ENCODE measurements around the gene STAT3.
A peak's percentile ranks its signal among the peaks of the same experiment; 100 is the strongest.

Gene STAT3

DNA sequence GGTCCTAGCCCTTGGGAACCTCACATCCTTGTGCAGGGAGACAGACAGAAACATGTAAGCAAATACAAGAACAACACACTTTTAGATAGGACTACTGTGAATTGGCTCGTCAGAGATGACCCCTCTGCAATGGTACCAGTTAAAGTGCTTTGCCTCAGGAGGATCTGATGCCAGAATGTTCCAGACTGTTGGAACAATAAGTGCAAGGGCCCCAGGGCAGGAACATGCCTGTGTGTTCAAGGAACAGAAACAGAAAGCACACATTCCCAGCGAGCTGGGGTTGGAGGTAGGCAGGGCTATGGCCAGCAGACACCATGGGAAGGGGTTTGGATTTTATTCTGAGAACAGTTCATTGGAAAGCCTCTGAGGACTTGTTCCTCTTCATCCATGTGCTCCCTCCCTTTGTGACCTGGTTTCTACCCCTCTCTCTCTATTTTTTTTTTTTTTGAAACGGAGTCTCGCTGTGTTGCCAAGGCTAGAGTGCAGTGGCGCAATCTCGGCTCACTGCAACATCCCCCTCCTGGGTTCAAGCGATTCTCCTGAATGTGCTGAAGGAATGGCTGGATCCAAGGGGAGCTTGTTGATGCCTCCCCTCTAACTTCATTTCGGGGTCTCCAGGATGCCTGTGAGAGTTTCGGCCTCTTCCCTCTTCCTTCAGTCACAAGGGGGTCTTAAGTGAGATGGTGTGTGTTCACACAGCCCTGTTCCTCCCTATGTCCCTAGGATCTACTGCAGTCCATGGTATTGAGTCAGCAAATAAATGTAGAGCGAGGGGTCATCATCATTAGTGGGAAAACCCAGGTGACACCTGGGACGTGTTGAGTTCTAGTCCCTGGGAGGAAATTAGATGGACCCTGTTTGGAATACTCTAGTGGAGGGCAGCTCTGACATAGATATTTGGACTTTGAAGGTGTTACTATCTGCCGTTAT lies 93.5 kb downstream of the STAT3 start:
- DNase-seq = no peak

- DNase-seq = no peak
These were observed 97.1 kb downstream of the STAT3 start for GRCh38 chr17:42291129-42291528.

GRCh38 chr17:42290577-42290976 lies 97.7 kb downstream of the STAT3 start:
- no peak for DNase-seq

DNA sequence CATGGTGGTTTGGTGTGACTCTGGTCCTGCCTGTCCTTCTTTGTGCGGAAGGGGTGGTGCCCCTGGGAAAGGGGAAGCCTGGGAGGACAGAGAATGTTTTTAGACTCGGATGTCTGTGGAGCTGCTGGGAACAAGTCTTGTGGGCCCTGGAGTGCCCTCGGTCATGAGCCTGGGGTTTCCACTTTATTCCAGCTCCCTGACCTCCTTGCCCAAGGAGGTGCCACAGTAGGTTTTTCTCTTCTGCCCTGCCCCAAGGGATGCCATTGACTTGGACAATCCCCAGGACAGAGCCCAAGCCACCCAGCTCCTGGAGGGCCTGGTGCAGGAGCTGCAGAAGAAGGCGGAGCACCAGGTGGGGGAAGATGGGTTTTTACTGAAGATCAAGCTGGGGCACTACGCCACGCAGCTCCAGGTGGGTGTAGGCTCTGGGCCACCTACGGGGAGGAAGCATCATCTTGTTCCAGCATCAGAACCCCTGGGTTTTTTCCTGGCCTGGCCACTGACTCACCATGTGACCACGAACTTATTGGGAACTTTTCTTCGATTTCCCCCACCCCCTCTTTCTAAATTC lies 98.5 kb downstream of the STAT3 start:
- DNase-seq = no peak

DNA sequence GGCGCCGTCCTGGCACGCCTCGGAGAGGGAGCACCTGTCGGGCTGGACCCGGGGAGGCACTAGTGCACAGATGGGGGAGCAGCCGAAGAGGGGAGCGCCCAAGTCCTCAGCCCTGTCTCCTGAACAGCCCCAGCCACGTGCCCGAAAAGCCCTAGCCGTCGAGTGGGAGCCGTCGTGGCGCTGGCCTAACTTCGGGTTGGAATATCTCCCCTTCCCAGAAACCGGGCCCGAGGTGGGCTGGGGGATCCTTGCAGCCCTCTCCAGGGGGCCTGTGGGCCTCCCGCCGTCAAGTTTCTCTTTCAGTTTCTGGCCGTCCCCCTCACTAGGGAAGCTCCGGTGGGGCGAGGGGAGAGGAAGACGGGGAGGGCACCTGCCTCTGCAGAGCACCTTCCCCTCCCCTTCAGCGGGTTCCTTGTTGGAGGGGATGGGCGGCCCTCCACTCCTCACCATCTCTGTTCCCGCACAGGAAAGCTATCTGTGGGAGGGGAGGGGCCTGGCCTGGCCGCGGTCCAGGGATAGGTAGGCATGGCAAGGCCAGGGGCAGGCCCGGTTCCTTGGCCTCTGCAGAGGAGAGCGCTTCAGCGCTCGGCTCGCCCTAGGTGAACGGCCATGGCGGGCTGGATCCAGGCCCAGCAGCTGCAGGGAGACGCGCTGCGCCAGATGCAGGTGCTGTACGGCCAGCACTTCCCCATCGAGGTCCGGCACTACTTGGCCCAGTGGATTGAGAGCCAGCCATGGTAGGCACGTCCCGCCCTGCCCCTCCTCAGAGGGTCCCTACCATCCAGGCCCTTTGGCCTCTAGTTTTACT lies 99.2 kb downstream of the STAT3 start:
- no peak for DNase-seq

DNA sequence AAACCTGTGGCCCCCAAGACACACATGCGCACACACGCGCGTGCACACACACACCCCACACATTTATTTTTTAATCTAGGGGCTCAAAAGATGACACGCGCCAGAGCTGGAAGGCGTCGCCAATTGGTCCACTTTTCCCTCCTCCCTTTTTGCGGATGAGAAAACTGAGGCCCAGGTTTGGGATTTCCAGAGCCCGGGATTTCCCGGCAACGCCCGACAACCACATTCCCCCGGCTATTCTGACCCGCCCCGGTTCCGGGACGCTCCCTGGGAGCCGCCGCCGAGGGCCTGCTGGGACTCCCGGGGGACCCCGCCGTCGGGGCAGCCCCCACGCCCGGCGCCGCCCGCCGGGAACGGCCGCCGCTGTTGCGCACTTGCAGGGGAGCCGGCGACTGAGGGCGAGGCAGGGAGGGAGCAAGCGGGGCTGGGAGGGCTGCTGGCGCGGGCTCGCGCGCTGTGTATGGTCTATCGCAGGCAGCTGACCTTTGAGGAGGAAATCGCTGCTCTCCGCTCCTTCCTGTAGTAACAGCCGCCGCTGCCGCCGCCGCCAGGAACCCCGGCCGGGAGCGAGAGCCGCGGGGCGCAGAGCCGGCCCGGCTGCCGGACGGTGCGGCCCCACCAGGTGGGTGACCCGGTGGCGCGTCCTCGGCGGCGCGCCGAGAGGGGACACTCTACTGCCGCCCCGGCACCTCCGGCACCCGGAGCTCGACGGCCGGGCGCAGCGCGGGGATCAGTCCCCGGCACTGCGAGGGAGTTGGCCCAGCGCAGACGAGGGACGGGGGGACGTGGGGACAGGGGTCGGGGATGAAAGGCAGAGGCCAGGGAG lies 100.1 kb downstream of the STAT3 start, which contains the start of gene STAT5A:
STAT5A (plus strand) TSS at position 522 of the 826 bp plus-strand sequence. CDS start 914 bp downstream, outside the sequence.
- DNase-seq = peak; percentile 8 to 72 (median 62)

DNA sequence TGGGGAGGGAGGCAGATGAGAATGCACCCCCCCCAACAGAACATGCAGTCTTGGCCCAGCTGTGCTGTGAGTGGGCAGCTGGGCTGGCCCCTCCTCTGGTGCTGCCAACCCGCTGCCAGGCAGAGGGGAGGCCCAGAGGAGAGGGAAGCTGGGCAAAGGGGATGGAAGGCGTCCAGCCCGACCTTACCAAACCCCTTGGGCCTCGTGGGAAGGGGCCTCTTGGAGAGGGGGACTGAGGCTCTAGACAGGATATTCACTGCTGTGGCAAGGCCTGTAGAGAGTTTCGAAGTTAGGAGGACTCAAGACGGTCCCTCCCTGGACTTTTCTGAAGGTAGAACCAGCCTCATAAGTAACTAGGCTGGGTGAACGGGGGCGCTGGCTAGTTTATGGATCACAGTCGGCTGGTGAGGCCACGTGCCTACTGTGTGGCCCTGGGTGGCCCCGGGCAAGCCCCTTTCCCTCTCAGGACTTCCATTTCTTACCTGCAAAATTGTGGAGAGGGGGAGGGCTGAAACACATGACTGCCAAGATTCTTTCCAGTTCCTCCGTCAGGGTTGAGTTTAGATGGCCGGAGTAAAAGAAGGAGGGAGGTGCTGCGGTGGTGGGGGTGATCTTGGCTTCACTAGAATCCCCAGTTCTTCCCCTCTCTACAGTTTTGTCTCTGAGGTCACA lies 100.8 kb downstream of the STAT3 start:
- no peak for DNase-seq

DNA sequence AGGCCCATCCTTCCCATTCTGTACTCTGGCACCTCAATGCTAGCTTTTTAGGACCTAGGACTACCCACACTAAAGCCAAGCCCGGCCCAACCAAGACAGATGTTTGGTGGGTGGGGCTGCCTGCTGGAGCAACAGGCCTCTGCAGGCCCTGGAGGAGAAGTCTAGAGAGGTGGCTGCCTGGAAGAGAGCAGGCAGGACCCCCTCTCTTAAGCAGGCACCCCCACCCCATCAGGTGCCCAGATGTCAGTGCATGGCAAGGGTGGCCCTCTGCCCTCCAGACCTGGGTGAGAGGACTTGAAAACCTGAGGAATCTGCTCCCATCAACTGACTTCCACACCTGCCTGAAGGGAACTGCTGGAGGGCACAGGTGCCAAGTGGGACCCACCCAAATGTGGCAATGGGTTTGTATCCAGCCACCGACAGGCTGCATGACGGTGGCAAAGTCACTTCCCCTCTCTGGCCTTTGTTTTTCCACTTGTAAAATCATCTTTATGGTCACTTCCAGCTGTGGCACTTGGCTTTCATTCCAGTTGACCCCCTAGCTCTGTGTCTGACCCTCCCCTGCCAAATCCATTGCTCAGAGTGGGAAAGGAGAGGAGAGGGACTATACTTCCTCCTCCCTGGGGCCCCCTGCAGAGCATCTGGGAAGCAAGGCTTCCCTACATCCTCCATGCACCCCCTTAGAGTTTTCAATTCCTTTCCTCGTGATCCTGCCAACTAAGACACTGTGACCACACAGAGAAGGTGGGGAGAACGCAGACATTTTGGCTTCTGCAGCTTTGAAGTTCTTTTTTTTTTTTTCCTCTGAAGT lies 101.6 kb downstream of the STAT3 start:
- DNase-seq = no peak

DNA sequence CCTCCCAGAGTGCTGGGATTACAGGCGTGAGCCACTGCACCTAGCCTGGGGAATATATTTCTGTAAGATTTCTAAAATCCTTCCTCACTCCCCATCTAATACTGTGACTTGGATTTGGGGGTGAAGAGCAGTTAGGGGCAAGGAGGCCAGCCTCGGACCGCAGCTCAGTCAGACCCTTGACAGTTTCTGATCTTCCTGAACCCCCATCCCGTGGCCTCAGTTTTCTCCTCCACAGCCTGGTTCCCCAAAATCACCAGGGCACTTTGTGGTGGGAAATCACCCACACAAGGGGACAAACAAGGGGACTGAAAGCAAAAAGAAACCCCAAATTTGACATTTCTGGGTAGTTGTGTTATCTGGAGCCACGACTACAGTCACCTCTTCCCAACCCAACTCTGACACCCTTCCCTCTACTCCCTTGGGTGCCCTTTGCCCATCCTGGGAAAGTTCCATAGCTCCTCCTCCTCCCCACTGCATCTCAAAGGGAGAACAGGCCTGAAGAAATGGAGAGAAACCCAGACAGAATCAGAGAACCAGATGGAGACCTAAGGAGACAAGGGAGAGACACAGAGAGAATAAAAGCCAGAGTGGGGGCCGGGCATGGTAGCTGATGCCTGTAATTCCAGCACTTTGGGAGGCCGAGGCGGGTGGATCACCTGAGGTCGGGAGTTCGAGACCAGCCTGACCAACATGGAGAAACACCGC lies 102.7 kb downstream of the STAT3 start:
- DNase-seq = no peak

GRCh38 chr17:42284566-42284965 lies 103.7 kb downstream of the STAT3 start:
- DNase-seq = no peak

DNA sequence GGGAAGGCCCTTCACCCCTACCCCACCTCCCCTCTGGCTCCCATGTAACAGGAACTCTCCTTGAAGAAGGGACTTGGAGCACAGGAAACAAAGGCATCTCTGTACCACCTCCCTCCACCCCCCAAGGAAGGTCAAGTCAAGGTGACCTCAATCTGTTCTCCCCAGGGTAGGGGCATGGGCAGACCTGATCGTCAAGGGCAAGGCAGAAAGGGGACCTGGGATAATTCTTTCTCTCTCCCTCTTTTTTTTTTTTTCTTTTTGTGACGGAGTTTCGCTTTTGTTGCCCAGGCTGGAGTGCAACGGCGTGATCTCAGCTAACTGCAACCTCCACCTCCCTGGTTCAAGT lies 104.2 kb downstream of the STAT3 start:
- no peak for DNase-seq

- no peak for DNase-seq
These were observed 104.8 kb downstream of the STAT3 start for GRCh38 chr17:42283241-42284023.

DNA sequence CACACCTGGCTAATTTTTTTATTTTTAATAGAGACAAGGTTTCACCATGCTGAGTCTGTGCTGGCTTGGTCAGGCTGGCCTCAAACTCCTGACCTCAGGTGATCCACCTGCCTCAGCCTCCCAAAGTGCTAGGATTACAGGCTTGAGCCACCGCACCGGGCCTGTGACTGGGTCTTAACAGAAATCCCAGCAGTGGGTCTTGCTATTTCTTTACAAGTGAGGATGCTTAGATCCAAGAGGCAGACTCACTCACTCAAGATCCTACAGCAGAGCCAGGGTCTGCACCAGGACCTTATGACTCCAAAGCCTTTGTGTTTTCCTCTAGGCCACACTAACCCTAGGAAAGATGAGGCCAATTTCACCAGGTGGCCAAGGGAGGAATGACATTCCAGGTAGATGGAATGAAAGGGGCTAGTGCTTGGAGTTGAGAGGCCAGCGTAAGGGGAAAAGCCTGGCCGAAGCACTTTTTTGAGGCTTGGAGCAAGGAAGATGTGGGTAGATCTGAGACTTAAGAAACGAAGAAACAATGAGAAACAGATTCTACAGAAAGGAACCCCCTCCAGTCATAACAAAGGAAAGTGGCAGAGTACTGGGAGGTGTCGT lies 105.7 kb downstream of the STAT3 start:
- peak in 1 of 3 experiments; percentile 12 for DNase-seq

DNA sequence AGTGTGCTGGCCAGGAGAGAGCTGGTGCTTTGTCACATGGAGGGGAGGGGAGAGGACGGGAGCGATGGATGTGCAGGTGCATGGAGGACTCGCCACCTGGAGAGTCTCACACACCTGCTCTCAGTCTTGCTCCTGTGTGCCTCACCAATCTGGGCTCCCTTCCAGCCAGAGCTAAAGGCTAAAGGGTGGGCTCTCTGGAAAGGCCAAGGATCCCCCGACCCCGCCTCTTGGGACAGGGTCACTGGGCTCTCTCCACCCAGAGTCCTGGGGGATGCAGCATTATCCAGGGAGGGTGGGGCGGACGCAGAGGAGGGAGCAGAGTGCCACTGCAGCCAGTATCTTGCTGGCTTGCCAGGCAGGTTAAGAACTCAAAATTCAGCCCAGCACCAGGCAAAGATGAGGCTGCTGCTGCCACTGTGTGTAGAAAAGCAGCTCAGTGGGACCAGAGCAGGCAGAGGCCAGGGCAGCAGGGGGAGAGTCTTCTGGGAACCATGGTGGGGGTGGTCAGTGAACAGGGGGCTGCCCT lies 106.6 kb downstream of the STAT3 start:
- peak; percentile 76 to 92 (median 79) for DNase-seq

GRCh38 chr17:42279776-42280630 lies 108.2 kb downstream of the STAT3 start:
- no peak for DNase-seq

GRCh38 chr17:42277342-42277712 lies 110.9 kb downstream of the STAT3 start:
- DNase-seq = no peak

GRCh38 chr17:42276609-42277341 lies 111.5 kb downstream of the STAT3 start:
- DNase-seq = peak; percentile 27 to 76 (median 64)
